SJCRH30 (cell line): ENCODE measurements around the gene TENM4. TPM values are rescaled to one million over a fixed set of nuclear protein-coding genes. Genes with fewer than 3 reads are reported as not detected.

Source experiments
- DNase-seq, 2 experiments: peaks; one replicate each; pipeline ENCODE4 v3.0.0-alpha.2; 2015 to 2020
- H3K27ac ChIP-seq: fragments of 250-450 bp; sonication (Bioruptor Pico); 2 replicates; pipeline ENCODE4 v1.5.1; 2020; ENCODE audit warnings: mild to moderate bottlenecking, moderate library complexity
- H3K27me3 ChIP-seq: fragments of 250-450 bp; sonication (Bioruptor Pico); 2 replicates; pipeline ENCODE4 v1.5.1; 2020; ENCODE audit warnings: mild to moderate bottlenecking, moderate library complexity
- H3K36me3 ChIP-seq: fragments of 250-450 bp; sonication (Bioruptor Pico); 2 replicates; pipeline ENCODE4 v1.5.1; 2020; ENCODE audit warnings: mild to moderate bottlenecking, moderate library complexity
- H3K4me1 ChIP-seq: fragments of 250-450 bp; sonication (Bioruptor Pico); 2 replicates; pipeline ENCODE4 v1.5.1; 2020; ENCODE audit warnings: mild to moderate bottlenecking, moderate library complexity
- H3K4me3 ChIP-seq: fragments of 250-450 bp; sonication (Bioruptor Pico); 2 replicates; pipeline ENCODE4 v1.5.1; 2020; ENCODE audit warnings: mild to moderate bottlenecking, moderate library complexity
- H3K9me3 ChIP-seq: fragments of 250-450 bp; sonication (Bioruptor Pico); replicated peaks from 2 replicates; pipeline ENCODE4 v1.5.1; 2020; ENCODE audit warnings: mild to moderate bottlenecking, moderate library complexity
- total RNA-seq: library from RNA; depleted of rRNA; stranded (reverse); fragments of >200 nt; shearing (Covaris generic); gene quantifications from 2 replicates; pipeline ENCODE4 v1.2.3, GENCODE V29; 2014

Gene TENM4
- total RNA-seq, 1 experiment from 2014 or later, result 0.53 TPM

- DNase-seq, result no peak
- Histone ChIP-seq H3K9me3 (no peaks in the 10 kb centered on the region), H3K4me1 (no peaks in the 10 kb centered on the region), H3K4me3 (no peak overlapping the region), H3K27me3 (no peaks in the 10 kb centered on the region), H3K36me3 (no peaks in the 10 kb centered on the region), H3K27ac (no peak overlapping the region)
These were observed 24.3 kb upstream of the TENM4 start for GRCh38 chr11:79465160-79465559.

DNA sequence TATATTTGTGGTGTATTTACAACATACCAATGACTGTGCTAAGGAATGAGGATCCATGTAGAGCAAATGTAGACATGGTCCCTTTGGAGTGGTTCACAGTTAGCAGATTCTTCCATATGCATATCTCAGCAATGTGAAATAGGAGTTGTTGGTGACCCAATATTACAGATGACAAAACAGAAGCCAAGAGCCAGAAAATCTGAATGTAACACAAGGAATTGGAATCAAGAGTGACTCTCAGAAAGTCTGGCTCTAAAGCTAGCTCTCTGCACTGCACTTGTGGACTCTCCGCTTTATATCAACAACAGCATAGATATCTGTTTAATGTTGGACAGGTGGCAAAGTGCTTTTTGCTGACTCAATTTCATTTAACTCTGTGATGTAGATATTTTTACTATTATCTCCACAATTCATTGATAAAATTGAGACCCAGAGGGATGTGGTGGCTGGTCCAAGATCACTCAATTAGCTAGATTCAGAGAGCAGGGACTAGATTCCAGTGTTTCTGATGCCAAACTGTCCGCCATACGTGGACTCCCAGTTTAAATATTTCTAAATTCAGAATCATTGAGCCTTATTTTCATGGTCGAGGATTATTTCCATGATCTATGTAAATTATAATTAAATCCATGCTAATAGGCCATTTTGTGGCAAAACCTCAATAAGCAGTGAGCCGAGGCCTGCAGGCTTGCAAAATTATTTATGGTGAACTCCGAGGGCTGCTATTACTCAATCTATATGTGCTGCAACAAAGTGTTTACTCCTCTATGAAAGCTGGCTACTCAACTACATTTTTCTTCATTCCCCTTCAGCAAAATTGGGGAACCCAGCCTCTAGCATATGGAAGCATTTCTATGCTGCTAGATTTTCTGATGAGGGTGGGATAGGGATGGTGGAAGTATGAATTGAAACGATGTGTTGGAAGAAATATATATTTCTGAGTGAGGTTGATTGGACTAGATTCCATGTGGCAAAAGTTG lies 21.1 kb upstream of the TENM4 start:
- H3K27me3 ChIP-seq, result no peaks in the 10 kb centered on the region
- H3K9me3 ChIP-seq, result no peaks in the 10 kb centered on the region
- no peak overlapping the region for H3K4me3 ChIP-seq
- no peaks in the 10 kb centered on the region for H3K4me1 ChIP-seq
- H3K27ac ChIP-seq, result no peak overlapping the region
- H3K36me3 ChIP-seq, result no peaks in the 10 kb centered on the region
- no peak for DNase-seq

DNA sequence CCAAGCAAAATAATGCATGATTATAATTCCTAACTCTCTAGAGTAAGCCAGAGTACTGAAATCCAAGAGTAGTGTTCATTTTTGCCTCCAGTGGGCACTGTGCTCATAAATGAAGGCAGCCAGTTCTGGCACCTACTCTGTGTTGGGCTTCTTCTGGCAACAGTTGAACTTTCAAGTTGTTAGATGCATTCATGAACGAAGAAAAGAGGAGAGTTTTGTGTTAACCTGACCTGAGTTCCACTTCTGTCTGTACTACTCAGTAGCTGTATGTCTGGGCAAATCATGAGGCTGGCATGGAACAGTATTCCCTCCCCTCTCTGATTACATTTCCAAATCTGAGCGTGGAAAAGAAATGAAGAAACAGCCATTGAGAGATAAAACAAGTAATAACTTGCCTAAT lies 20.3 kb upstream of the TENM4 start:
- no peak overlapping the region for H3K27ac ChIP-seq
- no peak overlapping the region for H3K4me3 ChIP-seq
- no peaks in the 10 kb centered on the region for H3K27me3 ChIP-seq
- DNase-seq, result peak in 1 of 2 experiments; percentile 1
- no peaks in the 10 kb centered on the region for H3K9me3 ChIP-seq
- H3K36me3 ChIP-seq, result no peaks in the 10 kb centered on the region
- H3K4me1 ChIP-seq, result no peaks in the 10 kb centered on the region

GRCh38 chr11:79458709-79459108 lies 17.9 kb upstream of the TENM4 start:
- no peak for DNase-seq
- Histone ChIP-seq H3K36me3 (no peaks in the 10 kb centered on the region), H3K27ac (no peak overlapping the region), H3K4me3 (no peak overlapping the region), H3K9me3 (no peaks in the 10 kb centered on the region), H3K27me3 (no peaks in the 10 kb centered on the region), H3K4me1 (no peaks in the 10 kb centered on the region)

DNA sequence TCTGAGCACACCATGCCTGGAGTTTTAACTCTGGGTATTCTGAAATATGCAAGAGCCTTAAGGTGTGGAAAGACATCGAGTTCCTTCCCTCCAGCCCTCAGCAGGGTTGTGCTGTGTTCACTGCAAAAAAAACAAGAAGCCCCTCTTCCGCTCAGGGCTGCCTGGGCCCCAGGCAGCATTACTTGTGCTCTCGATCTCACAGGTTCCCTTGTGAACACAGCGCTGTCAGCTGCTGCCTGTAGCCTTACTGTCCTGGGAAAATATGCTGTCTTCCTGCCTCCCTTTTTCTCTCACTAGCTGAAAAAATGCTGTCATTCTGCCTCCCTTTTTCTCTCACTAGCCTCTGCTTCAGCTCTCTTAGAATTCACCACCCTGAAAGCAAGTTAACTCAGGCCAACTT lies 15.7 kb upstream of the TENM4 start:
- H3K4me3 ChIP-seq, result no peak overlapping the region
- no peaks in the 10 kb centered on the region for H3K9me3 ChIP-seq
- no peaks in the 10 kb centered on the region for H3K36me3 ChIP-seq

GRCh38 chr11:79453617-79454016 lies 12.8 kb upstream of the TENM4 start:
- Histone ChIP-seq H3K36me3 (no peaks in the 10 kb centered on the region), H3K27me3 (no peaks in the 10 kb centered on the region), H3K27ac (no peak overlapping the region), H3K9me3 (no peaks in the 10 kb centered on the region), H3K4me3 (no peak overlapping the region), H3K4me1 (no peaks in the 10 kb centered on the region)
- no peak for DNase-seq

More for the DNA sequence above, 15.7 kb upstream of the TENM4 start:
- DNase-seq, result no peak
- H3K27me3 ChIP-seq, result no peaks in the 10 kb centered on the region
- no peak overlapping the region for H3K27ac ChIP-seq
- H3K4me1 ChIP-seq, result no peaks in the 10 kb centered on the region

DNA sequence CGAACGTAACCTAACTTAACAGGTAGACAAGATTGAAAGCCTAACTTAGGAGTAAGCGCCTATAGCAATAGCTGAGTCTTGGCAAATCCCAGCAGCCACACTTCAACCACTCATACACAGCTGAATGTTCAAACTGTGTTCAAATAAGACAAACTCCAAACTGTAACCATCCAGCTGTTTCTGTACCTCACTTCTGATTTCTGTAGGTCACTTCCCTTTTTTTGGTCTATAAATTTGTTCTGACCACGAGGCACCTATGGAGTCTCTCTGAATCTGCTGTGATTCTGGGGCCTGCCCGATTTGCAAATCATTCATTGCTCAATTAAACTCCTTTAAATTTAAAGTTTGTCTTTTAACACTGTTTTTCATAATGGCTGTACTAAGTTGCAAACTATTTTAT lies 8.2 kb upstream of the TENM4 start:
- H3K9me3 ChIP-seq, result no peaks in the 10 kb centered on the region
- no peak for DNase-seq
- H3K27ac ChIP-seq, result no peak overlapping the region
- H3K4me3 ChIP-seq, result no peak overlapping the region
- H3K4me1 ChIP-seq, result no peaks in the 10 kb centered on the region
- H3K36me3 ChIP-seq, result no peaks in the 10 kb centered on the region
- no peaks in the 10 kb centered on the region for H3K27me3 ChIP-seq

GRCh38 chr11:79447038-79447786 lies 6.4 kb upstream of the TENM4 start:
- Histone ChIP-seq H3K9me3 (no peaks in the 10 kb centered on the region), H3K4me1 (no peaks in the 10 kb centered on the region), H3K27me3 (no peaks in the 10 kb centered on the region), H3K27ac (no peak overlapping the region), H3K36me3 (no peaks in the 10 kb centered on the region), H3K4me3 (no peak overlapping the region)
- no peak for DNase-seq

GRCh38 chr11:79444923-79445322 lies 4.1 kb upstream of the TENM4 start:
- H3K9me3 ChIP-seq, result no peaks in the 10 kb centered on the region
- DNase-seq, result no peak
- no peaks in the 10 kb centered on the region for H3K36me3 ChIP-seq
- no peaks in the 10 kb centered on the region for H3K27me3 ChIP-seq
- H3K4me1 ChIP-seq, result no peaks in the 10 kb centered on the region
- no peak overlapping the region for H3K4me3 ChIP-seq
- no peak overlapping the region for H3K27ac ChIP-seq

DNA sequence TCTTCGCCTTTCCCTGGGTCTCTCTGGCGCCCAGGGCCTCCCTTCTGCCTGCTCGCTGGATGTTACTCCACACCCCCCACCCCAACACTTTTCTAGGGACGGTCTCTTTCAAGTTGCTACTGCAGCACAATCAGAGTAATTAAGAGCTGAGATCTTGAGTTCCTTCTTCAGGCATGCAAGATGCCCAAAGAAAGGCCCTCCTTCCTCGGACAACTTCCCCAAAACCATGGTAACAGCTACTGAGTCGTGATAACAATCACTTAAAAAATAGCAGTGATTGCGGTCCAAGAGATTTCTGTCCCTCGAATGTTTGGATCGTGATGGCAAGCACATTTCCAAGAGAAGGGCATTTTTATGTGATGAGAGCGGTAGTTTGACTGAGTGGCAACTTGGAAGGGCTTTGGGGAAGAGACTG lies 638 bp upstream of the TENM4 start:
- no peak overlapping the region for H3K27ac ChIP-seq
- no peaks in the 10 kb centered on the region for H3K27me3 ChIP-seq
- H3K36me3 ChIP-seq, result no peaks in the 10 kb centered on the region
- H3K4me1 ChIP-seq, result no peaks in the 10 kb centered on the region
- H3K9me3 ChIP-seq, result no peaks in the 10 kb centered on the region
- DNase-seq, result no peak
- H3K4me3 ChIP-seq, result no peak overlapping the region

DNA sequence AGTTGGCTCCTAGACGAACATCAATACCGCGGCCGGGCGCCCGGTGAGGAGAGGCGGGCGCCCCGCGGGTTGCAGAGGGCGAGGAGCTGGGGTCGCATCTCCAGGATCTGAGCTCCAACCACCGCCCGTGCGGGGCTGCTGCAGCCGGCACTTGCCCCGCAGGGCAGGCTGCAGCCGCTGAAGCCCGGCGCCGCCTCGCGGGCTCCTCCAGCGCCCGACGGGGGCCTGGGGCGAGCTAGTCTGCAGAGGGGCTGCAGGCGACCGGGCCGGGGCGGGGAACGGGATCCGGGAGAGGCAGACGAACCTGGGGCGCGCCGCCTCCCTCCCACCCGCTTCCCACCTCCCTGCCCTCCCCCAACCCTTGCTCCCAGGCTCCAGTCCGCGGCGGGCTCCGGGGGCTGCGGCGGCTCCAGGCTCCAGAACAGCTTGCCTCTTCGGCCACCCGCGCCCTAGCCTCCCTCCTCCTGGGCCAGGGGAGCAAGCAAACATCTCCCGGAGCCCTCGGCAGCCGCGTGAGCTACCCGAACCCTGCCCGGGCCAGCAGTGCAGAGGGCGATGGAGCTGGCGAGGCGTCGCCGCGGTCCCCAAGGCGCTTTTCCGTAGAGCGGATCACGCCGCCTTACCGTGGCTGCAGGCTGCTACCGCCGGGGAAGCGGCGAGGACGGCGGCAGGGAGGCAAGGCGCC lies 802 bp downstream of the TENM4 start:
- Histone ChIP-seq H3K4me3 (peak overlapping the region; percentile 46), H3K36me3 (no peaks in the 10 kb centered on the region), H3K4me1 (no peaks in the 10 kb centered on the region), H3K27me3 (no peaks in the 10 kb centered on the region), H3K9me3 (no peaks in the 10 kb centered on the region), H3K27ac (no peak overlapping the region)
- DNase-seq, result peak in 1 of 2 experiments; percentile 2

- no peak overlapping the region for H3K27ac ChIP-seq
- H3K4me3 ChIP-seq, result peak overlapping the region; percentile 46
These were observed 1.4 kb downstream of the TENM4 start for GRCh38 chr11:79439410-79439885.

DNA sequence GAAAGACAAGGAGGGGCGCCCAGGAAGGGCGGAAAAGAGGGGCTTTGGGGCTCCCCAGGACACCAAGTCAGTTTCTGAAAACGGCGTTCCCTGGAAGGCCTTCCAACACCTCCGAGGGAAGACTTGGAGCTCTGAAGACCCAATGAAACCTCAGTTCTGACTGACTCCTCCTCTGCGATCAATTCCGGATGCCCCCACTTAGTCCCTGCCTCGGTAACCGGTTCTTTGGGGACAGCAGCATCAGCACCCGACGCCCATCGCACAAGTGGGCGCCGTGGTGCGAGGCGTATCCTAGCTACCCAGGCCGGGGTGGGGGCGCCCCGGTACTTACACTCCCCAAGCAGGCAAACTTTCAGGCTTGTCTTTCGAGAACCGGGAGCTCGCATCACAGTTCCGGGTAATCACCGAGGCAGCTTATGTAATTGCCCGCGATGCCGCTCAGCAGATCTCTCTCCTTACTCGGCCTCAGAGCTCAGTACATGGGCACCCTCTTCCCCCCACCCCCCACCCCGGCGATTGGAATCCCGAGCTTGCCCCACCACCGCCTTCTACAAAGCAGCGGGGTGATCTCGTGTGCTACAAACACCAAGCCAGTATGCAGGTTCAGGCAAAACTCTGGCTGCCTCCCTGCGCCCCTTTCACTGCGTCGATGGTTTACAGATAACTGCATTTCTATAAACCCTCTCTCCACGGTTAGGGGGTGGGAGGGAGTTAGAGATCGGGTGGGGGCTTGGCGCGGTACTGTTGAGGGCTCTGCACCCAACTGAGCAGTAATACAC lies 2.0 kb downstream of the TENM4 start:
- Histone ChIP-seq H3K36me3 (no peaks in the 10 kb centered on the region), H3K9me3 (no peaks in the 10 kb centered on the region), H3K27me3 (no peaks in the 10 kb centered on the region), H3K4me3 (no peak overlapping the region), H3K4me1 (no peaks in the 10 kb centered on the region), H3K27ac (no peak overlapping the region)
- no peak for DNase-seq

More at GRCh38 chr11:79439410-79439885, 1.4 kb downstream of the TENM4 start:
- H3K4me1 ChIP-seq, result no peaks in the 10 kb centered on the region
- H3K36me3 ChIP-seq, result no peaks in the 10 kb centered on the region
- DNase-seq, result no peak
- H3K27me3 ChIP-seq, result no peaks in the 10 kb centered on the region
- H3K9me3 ChIP-seq, result no peaks in the 10 kb centered on the region

GRCh38 chr11:79437981-79438630 lies 2.7 kb downstream of the TENM4 start:
- no peak overlapping the region for H3K4me3 ChIP-seq
- no peak for DNase-seq
- no peaks in the 10 kb centered on the region for H3K9me3 ChIP-seq
- H3K27ac ChIP-seq, result no peak overlapping the region
- no peaks in the 10 kb centered on the region for H3K4me1 ChIP-seq
- no peaks in the 10 kb centered on the region for H3K27me3 ChIP-seq
- H3K36me3 ChIP-seq, result no peaks in the 10 kb centered on the region
